K562 (cell line): ENCODE measurements around the gene MINDY4. TPM values are rescaled to one million over a fixed set of nuclear protein-coding genes. Genes with fewer than 3 reads are reported as not detected.

Experiments
- ATAC-seq: fragments of 200-7000 bp; cut with Tn5 transposase; 3 replicates; pipeline ENCODE4 v1.9.1; 2020; ENCODE audit warnings: moderate library complexity
- BruUV-seq: library from RNA; stranded (reverse); fragments of 400-500 nt; replicated peaks from 2 replicates; lab custom pipeline; 2021; lab: Mats Ljungman, UMichigan
- CTCF ChIA-PET: fragments of 300-600 bp; formaldehyde crosslinking; extraction: SDS; loops from one replicate; lab custom pipeline; 2021; ENCODE audit warnings: low intra/inter-chr PET ratio; lab: Yijun Ruan, JAX
- POLR2A ChIA-PET: fragments of 300-600, 350-650 bp; sonication (Branson Sonifier 250); formaldehyde crosslinking; extraction: SDS; loops from one replicate; lab custom pipeline; 2021; ENCODE audit warnings: antibody characterized with exemption, inconsistent platforms; lab: Yijun Ruan, JAX
- DNase-seq, 4 experiments: peaks; one replicate each; pipeline versions ENCODE4 v3.0.0 to v3.0.0-alpha.2; 2011 to 2018; ENCODE audit warnings: low spot score in 3 of 4, mixed read lengths in 3 of 4; ENCODE audit errors: extremely low read depth in 1 of 4
- FAIRE-seq: peaks from 2 replicates; lab custom pipeline; 2011; peaks lifted over from hg19 to GRCh38; lab: Jason Lieb, UNC
- H2AFZ ChIP-seq: 2 replicates; pipeline ENCODE4 v1.6.0; 2011; ENCODE audit warnings: low read depth, low read length, control low read depth, inconsistent platforms
- H3K27ac ChIP-seq: fragments of 200-600 bp; 3 replicates; pipeline ENCODE4 v1.8.0; 2011; ENCODE audit warnings: low read depth, mild to moderate bottlenecking, control low read depth, inconsistent platforms, low read length, moderate library complexity, mixed read lengths; ENCODE audit errors: extremely low read depth
- H3K27me3 ChIP-seq, 2 experiments: fragments of 300-600 bp in 1 of 2; 2 replicates in 1 of 2; 3 replicates in 1 of 2; pipeline versions ENCODE4 v1.6.0 to v1.8.0; 2011; ENCODE audit warnings: inconsistent platforms in 2 of 2, low read length in 2 of 2, mild to moderate bottlenecking in 1 of 2, mixed read lengths in 1 of 2, moderate library complexity in 1 of 2; ENCODE audit not compliant: control insufficient read depth in 2 of 2, insufficient read depth in 2 of 2
- H3K36me3 ChIP-seq: fragments of 300-600 bp; 3 replicates; pipeline ENCODE4 v1.8.0; 2011; ENCODE audit warnings: mild to moderate bottlenecking, low read length, inconsistent platforms; ENCODE audit not compliant: control insufficient read depth, insufficient read depth
- H3K4me1 ChIP-seq, 2 experiments: fragments of 200-600 bp in 1 of 2; replicated peaks in 1 of 2; 2 replicates in 1 of 2; 3 replicates in 1 of 2; pipeline versions ENCODE4 v1.5.1 to v1.8.0; 2011; ENCODE audit warnings: inconsistent platforms in 2 of 2, low read length in 2 of 2, mild to moderate bottlenecking in 1 of 2, mixed read lengths in 1 of 2, moderate library complexity in 1 of 2; ENCODE audit not compliant: control insufficient read depth in 2 of 2, insufficient read depth in 2 of 2
- H3K4me2 ChIP-seq: 2 replicates; pipeline ENCODE4 v1.6.1; 2011; ENCODE audit warnings: low read length, control low read depth, inconsistent platforms, mixed read lengths; ENCODE audit not compliant: insufficient read depth
- H3K4me3 ChIP-seq: fragments of 200-600 bp; sonication (generic), shearing (Covaris generic); 2 replicates; pipeline ENCODE4 v1.5.1; 2016; ENCODE audit warnings: control low read depth, inconsistent platforms
- H3K79me2 ChIP-seq: fragments of 200-600 bp; 3 replicates; pipeline ENCODE4 v1.8.0; 2011; ENCODE audit warnings: low read length, inconsistent platforms; ENCODE audit not compliant: control insufficient read depth, insufficient read depth
- H3K9ac ChIP-seq, 2 experiments: 2 replicates each; pipeline versions ENCODE4 v1.6.0 to v1.6.1; 2011; ENCODE audit warnings: low read depth in 2 of 2, low read length in 2 of 2, control low read depth in 1 of 2, inconsistent platforms in 1 of 2, mild to moderate bottlenecking in 1 of 2, mixed read lengths in 1 of 2; ENCODE audit not compliant: insufficient read depth in 1 of 2
- H3K9me1 ChIP-seq: one replicate; pipeline ENCODE4 v1.6.0; 2011; ENCODE audit warnings: inconsistent platforms, mild to moderate bottlenecking, low read length, moderate library complexity; ENCODE audit not compliant: control insufficient read depth, insufficient read depth
- H3K9me3 ChIP-seq: replicated peaks from 2 replicates; pipeline ENCODE4 v1.5.1; 2011; ENCODE audit warnings: low read depth, low read length, inconsistent platforms; ENCODE audit not compliant: control insufficient read depth, insufficient read depth
- H4K20me1 ChIP-seq: replicated peaks from 2 replicates; pipeline ENCODE4 v1.6.1; 2011; ENCODE audit warnings: low read length, inconsistent platforms, mixed read lengths; ENCODE audit not compliant: control insufficient read depth, insufficient read depth
- DPF2 ChIP-seq: fragments of 450-650 bp; IDR thresholded peaks from 2 replicates; pipeline ENCODE4 v1.6.1; 2016
- EWSR1 ChIP-seq: fragments of 450-650 bp; IDR thresholded peaks from 2 replicates; pipeline ENCODE4 v1.6.1; 2018; ENCODE audit warnings: borderline replicate concordance, mild to moderate bottlenecking, low read depth, moderate library complexity; ENCODE audit not compliant: partially characterized antibody
- GABPA ChIP-seq: fragments of 200-800 bp; sonication (Bioruptor generic); conservative IDR thresholded peaks from 2 replicates; pipeline ENCODE4 v1.6.1; 2016; ENCODE audit warnings: low read depth, missing genetic modification characterization, missing compliant biosample characterization
- SMAD2 ChIP-seq: fragments of 150-350 bp; IDR thresholded peaks from 2 replicates; pipeline ENCODE4 v1.6.1; 2014; ENCODE audit warnings: low read depth, mild to moderate bottlenecking, low read length
- ZBTB1 ChIP-seq: sonication (generic); formaldehyde crosslinking; IDR thresholded peaks from 2 replicates; pipeline ENCODE4 v1.8.1; 2023; ENCODE audit warnings: missing genetic modification reagents, low read depth, mild to moderate bottlenecking, borderline replicate concordance
- ZNF143 ChIP-seq: sonication (generic); formaldehyde crosslinking; IDR thresholded peaks from 2 replicates; pipeline ENCODE4 v1.9.0; 2022; ENCODE audit warnings: mild to moderate bottlenecking, missing genetic modification reagents
- ZNF23 ChIP-seq: fragments of 250-450 bp; sonication (Bioruptor Pico); IDR thresholded peaks from 2 replicates; pipeline ENCODE4 v1.4.0; 2020; ENCODE audit warnings: mild to moderate bottlenecking
- ZNF324 ChIP-seq: fragments of 250-450 bp; sonication (Bioruptor Pico); IDR thresholded peaks from 2 replicates; pipeline ENCODE4 v1.4.0; 2020; ENCODE audit warnings: mild to moderate bottlenecking
- ZNF384 ChIP-seq: IDR thresholded peaks from 2 replicates; pipeline ENCODE4 v1.6.1; 2012; ENCODE audit warnings: low read depth, low read length, improper control_type of control experiment
- ZNF561 ChIP-seq: fragments of 450-650 bp; formaldehyde crosslinking; conservative IDR thresholded peaks from 2 replicates; pipeline ENCODE4 v1.4.0; 2020; ENCODE audit warnings: mild to moderate bottlenecking, moderate library complexity
- WGBS: fragments of 100-300 bp; shearing (Covaris generic); methylation state at CpG from one replicate; pipeline ENCODE4 v1.1.6; 2016; ENCODE audit warnings: low coverage, mixed read lengths; ENCODE audit not compliant: insufficient coverage; ENCODE audit errors: missing lambda C conversion rate; 5-methylcytosine and 5-hydroxymethylcytosine counted together
- in situ Hi-C: fragments of 300-500 bp; cut with MboI; formaldehyde crosslinking; loops from 4 replicates; pipeline ENCODE4 v1.15.0; 2018; ENCODE audit warnings: inconsistent platforms, mixed read lengths
- intact Hi-C: fragments of 100-400 bp; cut with micrococcal nuclease; formaldehyde crosslinking; loops from 2 replicates; pipeline ENCODE4 v1.14.2; 2022
- polyA plus RNA-seq, 8 experiments: library from polyadenylated mRNA; depleted of rRNA in 4 of 8; stranded (reverse) in 5 of 8; unstranded in 3 of 8; fragments of >200 nt; fragmentation: Nextera tagmentation in 2 of 8; fragmentation: Illumina TruSeq in 1 of 8; extraction: Ambion mirVana in 2 of 8; extraction: Trizol in 1 of 8; gene quantifications; 2 replicates each; pipeline versions ENCODE4 v1.2.1 to v1.2.3, GENCODE V29; 2011 to 2014; ENCODE audit warnings: inconsistent platforms in 1 of 8, missing spikeins in 1 of 8
- total RNA-seq, 7 experiments: library from RNA; depleted of rRNA in 6 of 7; stranded (reverse); fragments of >200 nt in 6 of 7; fragmentation: Illumina TruSeq in 2 of 7; extraction: Trizol in 2 of 7; gene quantifications; 2 replicates each; pipeline versions ENCODE4 v1.2.1 to v1.2.3, GENCODE V29; 2011 to 2021; ENCODE audit warnings: low replicate concordance in 1 of 7
- TF ChIP-seq, protein P1 (sequence below): sonication (generic); IDR thresholded peaks from 2 replicates; pipeline ENCODE4 v1.6.1; 2016
- TF ChIP-seq, protein P2 (sequence below): sonication (generic); formaldehyde crosslinking; IDR thresholded peaks from 2 replicates; pipeline ENCODE4 v1.8.1; 2023; ENCODE audit warnings: mild to moderate bottlenecking, missing genetic modification reagents

Gene MINDY4
- total and polyA plus RNA-seq, 9 of the 15 experiments (the other 6 are each of a cell fraction or from before 2014, with no cell fraction given), result 2.1 to 16.7 (median 11.0) TPM

- Histone ChIP-seq H3K27ac (no peak overlapping the region), H3K4me3 (no peak overlapping the region), H3K4me2 (no peak overlapping the region), H3K4me1 (peaks cover 0 to 6% of the 10 kb centered on the region in 2 experiments; a peak in 2 of 5 replicates), H3K79me2 (no peaks in the 10 kb centered on the region), H4K20me1 (no peaks in the 10 kb centered on the region), H2AFZ (no peak overlapping the region), H3K9me3 (no peaks in the 10 kb centered on the region), H3K9me1 (no peaks in the 10 kb centered on the region), H3K36me3 (peaks cover 7% of the 10 kb centered on the region; the same call in 1 of the 3 replicates), H3K27me3 (no peaks in the 10 kb centered on the region), H3K9ac (no peak overlapping the region)
- intact Hi-C loops (no loop called here), in situ Hi-C loops (no loop called here)
- no peak for DNase-seq
- WGBS, result 76% methylated on average over 6 of the region's 6 CpGs
- ChIA-PET POLR2A (interaction anchor here (0.6 kb wide), 1 partner anchor 97 kb away, joined by 4 read pairs; no protein-coding TSS in a partner anchor), CTCF (no interaction called here)
- no peak for TF ChIP-seq ZNF23 (CRISPR knock-in tag)
- no peak for TF ChIP-seq GABPA (tag)
- no peak for TF ChIP-seq SMAD2
- no peak for TF ChIP-seq ZNF384
- TF ChIP-seq, protein P1, sequence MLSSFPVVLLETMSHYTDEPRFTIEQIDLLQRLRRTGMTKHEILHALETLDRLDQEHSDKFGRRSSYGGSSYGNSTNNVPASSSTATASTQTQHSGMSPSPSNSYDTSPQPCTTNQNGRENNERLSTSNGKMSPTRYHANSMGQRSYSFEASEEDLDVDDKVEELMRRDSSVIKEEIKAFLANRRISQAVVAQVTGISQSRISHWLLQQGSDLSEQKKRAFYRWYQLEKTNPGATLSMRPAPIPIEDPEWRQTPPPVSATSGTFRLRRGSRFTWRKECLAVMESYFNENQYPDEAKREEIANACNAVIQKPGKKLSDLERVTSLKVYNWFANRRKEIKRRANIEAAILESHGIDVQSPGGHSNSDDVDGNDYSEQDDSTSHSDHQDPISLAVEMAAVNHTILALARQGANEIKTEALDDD, result no peak
- no peak for TF ChIP-seq ZNF143 (CRISPR knock-in tag)
- TF ChIP-seq ZBTB1 (CRISPR knock-in tag), result no peak
- TF ChIP-seq EWSR1, result no peak
- no peak for TF ChIP-seq ZNF561
- TF ChIP-seq DPF2, result no peak
- TF ChIP-seq, protein P2, sequence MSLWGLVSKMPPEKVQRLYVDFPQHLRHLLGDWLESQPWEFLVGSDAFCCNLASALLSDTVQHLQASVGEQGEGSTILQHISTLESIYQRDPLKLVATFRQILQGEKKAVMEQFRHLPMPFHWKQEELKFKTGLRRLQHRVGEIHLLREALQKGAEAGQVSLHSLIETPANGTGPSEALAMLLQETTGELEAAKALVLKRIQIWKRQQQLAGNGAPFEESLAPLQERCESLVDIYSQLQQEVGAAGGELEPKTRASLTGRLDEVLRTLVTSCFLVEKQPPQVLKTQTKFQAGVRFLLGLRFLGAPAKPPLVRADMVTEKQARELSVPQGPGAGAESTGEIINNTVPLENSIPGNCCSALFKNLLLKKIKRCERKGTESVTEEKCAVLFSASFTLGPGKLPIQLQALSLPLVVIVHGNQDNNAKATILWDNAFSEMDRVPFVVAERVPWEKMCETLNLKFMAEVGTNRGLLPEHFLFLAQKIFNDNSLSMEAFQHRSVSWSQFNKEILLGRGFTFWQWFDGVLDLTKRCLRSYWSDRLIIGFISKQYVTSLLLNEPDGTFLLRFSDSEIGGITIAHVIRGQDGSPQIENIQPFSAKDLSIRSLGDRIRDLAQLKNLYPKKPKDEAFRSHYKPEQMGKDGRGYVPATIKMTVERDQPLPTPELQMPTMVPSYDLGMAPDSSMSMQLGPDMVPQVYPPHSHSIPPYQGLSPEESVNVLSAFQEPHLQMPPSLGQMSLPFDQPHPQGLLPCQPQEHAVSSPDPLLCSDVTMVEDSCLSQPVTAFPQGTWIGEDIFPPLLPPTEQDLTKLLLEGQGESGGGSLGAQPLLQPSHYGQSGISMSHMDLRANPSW (CRISPR knock-in tag), result no peak
- no peak for TF ChIP-seq ZNF324 (CRISPR knock-in tag)
- BruUV-seq, result no TSS peak
- no peak for FAIRE-seq
- no peak for ATAC-seq
Observed at GRCh38 chr7:30873656-30874055, 102.4 kb downstream of the MINDY4 start.
